Activated naive CD8-positive, alpha-beta T cell treated with anti-CD3 and anti-CD28 coated beads, Interleukin-2, amount 50 U/mL, for 24 hours (primary cell): ENCODE data around the gene DNAJC12.
"Not testable (repeated sequence)": the region's sequence is repeated elsewhere in the genome, so short reads cannot be mapped to it uniquely, and the experiment has no call there.

Source experiments
- ATAC-seq: fragments of 150-1000 bp; cut with Tn5 transposase; one replicate; pipeline ENCODE4 v1.10.0; 2021
- DNase-seq: peaks from one replicate; pipeline ENCODE4 v3.0.0; 2021
- H3K27ac Mint-ChIP-seq: one replicate; pipeline ENCODE4 v1.8.0; 2021; ENCODE audit warnings: mild to moderate bottlenecking, mixed read lengths
- H3K27me3 Mint-ChIP-seq: one replicate; pipeline ENCODE4 v1.8.0; 2021; ENCODE audit warnings: mixed read lengths
- H3K36me3 Mint-ChIP-seq: one replicate; pipeline ENCODE4 v1.8.0; 2021; ENCODE audit warnings: low read depth, mixed read lengths
- H3K4me1 Mint-ChIP-seq: one replicate; pipeline ENCODE4 v1.8.0; 2021; ENCODE audit warnings: mixed read lengths
- H3K4me3 Mint-ChIP-seq: one replicate; pipeline ENCODE4 v1.8.0; 2021; ENCODE audit warnings: mild to moderate bottlenecking, moderate library complexity, mixed read lengths
- H3K9me3 Mint-ChIP-seq: one replicate; pipeline ENCODE4 v1.8.0; 2021; ENCODE audit warnings: mixed read lengths

DNAJC12 gene

GRCh38 chr10:67853512-67853911 is 15.5 kb upstream of the DNAJC12 start:
- H3K9me3 Mint-ChIP-seq = no peaks in the 10 kb centered on the region
- DNase-seq = no peak
- H3K27me3 Mint-ChIP-seq = no peaks in the 10 kb centered on the region
- H3K27ac Mint-ChIP-seq = no peak overlapping the region
- peaks cover 22% of the 10 kb centered on the region for H3K4me1 Mint-ChIP-seq
- H3K4me3 Mint-ChIP-seq = no peak overlapping the region
- H3K36me3 Mint-ChIP-seq = no peaks in the 10 kb centered on the region
- no peak for ATAC-seq

- H3K4me1 Mint-ChIP-seq = peaks cover 22% of the 10 kb centered on the region
- no peaks in the 10 kb centered on the region for H3K36me3 Mint-ChIP-seq
- H3K27ac Mint-ChIP-seq = no peak overlapping the region
- ATAC-seq (no peak), DNase-seq (no peak)
- H3K4me3 Mint-ChIP-seq = no peak overlapping the region
- H3K9me3 Mint-ChIP-seq = no peaks in the 10 kb centered on the region
- no peaks in the 10 kb centered on the region for H3K27me3 Mint-ChIP-seq
Observed at GRCh38 chr10:67852761-67853160, 14.8 kb upstream of the DNAJC12 start.

GRCh38 chr10:67851186-67851585 is 13.2 kb upstream of the DNAJC12 start:
- Mint-ChIP-seq H3K4me3 (peak overlapping the region; percentile 91), H3K36me3 (no peaks in the 10 kb centered on the region), H3K4me1 (peaks cover 22% of the 10 kb centered on the region), H3K27ac (peak overlapping the region; percentile 1), H3K9me3 (no peaks in the 10 kb centered on the region), H3K27me3 (no peaks in the 10 kb centered on the region)
- DNase-seq = no peak
- ATAC-seq = no peak

- peak overlapping the region; percentile 91 for H3K4me3 Mint-ChIP-seq
Observed at GRCh38 chr10:67849331-67850011, 11.5 kb upstream of the DNAJC12 start.

GRCh38 chr10:67843284-67843683 is 5.3 kb upstream of the DNAJC12 start:
- no peak overlapping the region for H3K27ac Mint-ChIP-seq
- H3K27me3 Mint-ChIP-seq = no peaks in the 10 kb centered on the region
- H3K4me1 Mint-ChIP-seq = no peaks in the 10 kb centered on the region
- ATAC-seq = no peak
- no peaks in the 10 kb centered on the region for H3K36me3 Mint-ChIP-seq
- no peak overlapping the region for H3K4me3 Mint-ChIP-seq
- H3K9me3 Mint-ChIP-seq = peaks cover 5% of the 10 kb centered on the region
- no peak for DNase-seq

More at GRCh38 chr10:67849331-67850011, 11.5 kb upstream of the DNAJC12 start:
- H3K27me3 Mint-ChIP-seq = no peaks in the 10 kb centered on the region
- H3K27ac Mint-ChIP-seq = peak overlapping the region; percentile 94
- H3K36me3 Mint-ChIP-seq = no peaks in the 10 kb centered on the region
- H3K4me1 Mint-ChIP-seq = peaks cover 19% of the 10 kb centered on the region
- H3K9me3 Mint-ChIP-seq = no peaks in the 10 kb centered on the region
- ATAC-seq (peak; percentile 99), DNase-seq (peak; percentile 94)

- Mint-ChIP-seq H3K27me3 (no peaks in the 10 kb centered on the region), H3K27ac (no peak overlapping the region)
- no peak for DNase-seq
Observed at GRCh38 chr10:67841737-67842136, 3.7 kb upstream of the DNAJC12 start.

GRCh38 chr10:67839951-67840350 is 2.0 kb upstream of the DNAJC12 start:
- DNase-seq (no peak), ATAC-seq (no peak)
- peaks cover 5% of the 10 kb centered on the region for H3K9me3 Mint-ChIP-seq
- no peak overlapping the region for H3K4me3 Mint-ChIP-seq
- H3K36me3 Mint-ChIP-seq = no peaks in the 10 kb centered on the region
- H3K4me1 Mint-ChIP-seq = peaks cover 1% of the 10 kb centered on the region
- H3K27ac Mint-ChIP-seq = no peak overlapping the region
- no peaks in the 10 kb centered on the region for H3K27me3 Mint-ChIP-seq

More at GRCh38 chr10:67841737-67842136, 3.7 kb upstream of the DNAJC12 start:
- Mint-ChIP-seq H3K9me3 (peaks cover 5% of the 10 kb centered on the region), H3K4me1 (peaks cover 1% of the 10 kb centered on the region), H3K4me3 (no peak overlapping the region), H3K36me3 (no peaks in the 10 kb centered on the region)
- ATAC-seq = no peak

- not testable (repeated sequence) for DNase-seq, ATAC-seq, H3K9me3 Mint-ChIP-seq, H3K27ac Mint-ChIP-seq, H3K27me3 Mint-ChIP-seq, H3K4me3 Mint-ChIP-seq, H3K4me1 Mint-ChIP-seq, H3K36me3 Mint-ChIP-seq
Observed at GRCh38 chr10:67839511-67839910, 1.5 kb upstream of the DNAJC12 start.

- Mint-ChIP-seq H3K4me1 (peaks cover 1% of the 10 kb centered on the region), H3K27ac (no peak overlapping the region), H3K9me3 (peaks cover 5% of the 10 kb centered on the region), H3K4me3 (no peak overlapping the region), H3K36me3 (no peaks in the 10 kb centered on the region), H3K27me3 (no peaks in the 10 kb centered on the region)
- no peak for ATAC-seq
- no peak for DNase-seq
Observed at GRCh38 chr10:67836972-67837371, 1.0 kb downstream of the DNAJC12 start.

GRCh38 chr10:67836488-67836887 is 1.5 kb downstream of the DNAJC12 start:
- no peak for DNase-seq
- ATAC-seq = no peak
- no peaks in the 10 kb centered on the region for H3K27me3 Mint-ChIP-seq
- no peak overlapping the region for H3K27ac Mint-ChIP-seq
- H3K4me3 Mint-ChIP-seq = no peak overlapping the region
- no peaks in the 10 kb centered on the region for H3K36me3 Mint-ChIP-seq
- H3K4me1 Mint-ChIP-seq = peaks cover 1% of the 10 kb centered on the region
- H3K9me3 Mint-ChIP-seq = peaks cover 2% of the 10 kb centered on the region

- H3K4me3 Mint-ChIP-seq = peak overlapping the region; percentile 32
- not testable (repeated sequence) for H3K9me3 Mint-ChIP-seq, DNase-seq, H3K36me3 Mint-ChIP-seq, H3K4me1 Mint-ChIP-seq, H3K27ac Mint-ChIP-seq, ATAC-seq, H3K27me3 Mint-ChIP-seq
Observed at GRCh38 chr10:67835541-67836394, 2.2 kb downstream of the DNAJC12 start.

GRCh38 chr10:67834375-67834774 is 3.6 kb downstream of the DNAJC12 start:
- Mint-ChIP-seq H3K4me3 (no peak overlapping the region), H3K9me3 (no peaks in the 10 kb centered on the region), H3K27me3 (no peaks in the 10 kb centered on the region), H3K27ac (no peak overlapping the region), H3K36me3 (no peaks in the 10 kb centered on the region), H3K4me1 (peaks cover 1% of the 10 kb centered on the region)
- no peak for DNase-seq
- ATAC-seq = no peak

GRCh38 chr10:67827811-67828210 is 10.2 kb downstream of the DNAJC12 start:
- no peaks in the 10 kb centered on the region for H3K9me3 Mint-ChIP-seq
- H3K4me3 Mint-ChIP-seq = no peak overlapping the region
- DNase-seq (no peak), ATAC-seq (no peak)
- H3K27ac Mint-ChIP-seq = no peak overlapping the region
- no peaks in the 10 kb centered on the region for H3K4me1 Mint-ChIP-seq
- H3K27me3 Mint-ChIP-seq = no peaks in the 10 kb centered on the region
- no peaks in the 10 kb centered on the region for H3K36me3 Mint-ChIP-seq

GRCh38 chr10:67819768-67820204 is 18.2 kb downstream of the DNAJC12 start:
- H3K36me3 Mint-ChIP-seq = peaks cover 5% of the 10 kb centered on the region
- H3K4me3 Mint-ChIP-seq = no peak overlapping the region
- peaks cover 8% of the 10 kb centered on the region for H3K27me3 Mint-ChIP-seq
- DNase-seq (no peak), ATAC-seq (peak; percentile 62)
- H3K27ac Mint-ChIP-seq = peak overlapping the region; percentile 53
- H3K4me1 Mint-ChIP-seq = peaks cover 43% of the 10 kb centered on the region
- H3K9me3 Mint-ChIP-seq = no peaks in the 10 kb centered on the region

- DNase-seq = no peak
- peak; percentile 64 for ATAC-seq
- H3K27ac Mint-ChIP-seq = no peak overlapping the region
- peaks cover 8% of the 10 kb centered on the region for H3K27me3 Mint-ChIP-seq
- H3K4me3 Mint-ChIP-seq = no peak overlapping the region
- H3K9me3 Mint-ChIP-seq = no peaks in the 10 kb centered on the region
- peaks cover 5% of the 10 kb centered on the region for H3K36me3 Mint-ChIP-seq
- peaks cover 44% of the 10 kb centered on the region for H3K4me1 Mint-ChIP-seq
Observed at GRCh38 chr10:67818323-67818722, 19.7 kb downstream of the DNAJC12 start.
